Measurements from ENCODE around the gene ASMTL.

DNA sequence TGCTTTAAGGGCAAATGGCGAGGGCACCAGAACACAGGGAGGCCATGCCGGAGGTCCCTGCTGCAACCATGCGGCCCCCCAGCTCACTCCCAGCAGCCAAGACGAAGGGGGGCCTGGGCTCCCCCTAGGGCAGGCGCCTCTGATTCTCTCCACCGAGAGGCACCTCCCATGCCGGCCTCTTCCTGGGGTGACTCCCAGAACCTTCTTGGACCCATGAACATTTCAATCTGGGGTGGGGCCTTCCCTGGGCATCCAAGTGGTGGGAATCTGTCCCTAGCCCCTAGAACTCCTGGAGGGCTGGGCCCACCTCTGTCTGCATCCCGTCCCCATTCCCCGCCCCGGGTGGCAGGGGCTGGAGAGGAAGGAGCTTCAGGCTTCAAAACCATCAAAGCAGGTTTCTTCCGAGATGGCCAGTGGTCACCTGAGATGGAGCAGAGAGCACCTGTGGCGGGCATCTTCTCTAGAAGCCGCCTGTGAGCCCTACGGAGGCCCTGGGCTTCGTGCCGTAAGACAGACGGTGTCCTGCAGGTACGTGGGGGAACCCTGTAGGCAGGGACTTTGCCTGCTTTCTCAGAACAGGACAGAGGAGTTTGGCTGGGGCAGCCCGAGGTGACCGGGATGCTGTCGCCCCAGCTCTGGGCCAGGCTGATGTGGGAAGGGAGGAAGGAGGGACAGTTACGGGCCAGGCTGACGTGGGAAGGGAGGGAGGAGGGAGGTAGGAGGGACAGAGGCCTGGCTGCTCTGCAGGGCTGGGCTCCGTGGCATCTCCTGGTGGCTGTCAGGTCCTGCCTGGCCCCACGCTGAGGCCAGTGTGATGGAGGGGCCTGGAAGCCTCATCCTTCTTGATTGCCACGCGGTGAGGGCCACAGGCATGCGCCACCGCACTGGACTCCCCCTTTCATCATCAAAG, 54.0 kb downstream of the ASMTL start:
- TF ChIP-seq, protein P1, sequence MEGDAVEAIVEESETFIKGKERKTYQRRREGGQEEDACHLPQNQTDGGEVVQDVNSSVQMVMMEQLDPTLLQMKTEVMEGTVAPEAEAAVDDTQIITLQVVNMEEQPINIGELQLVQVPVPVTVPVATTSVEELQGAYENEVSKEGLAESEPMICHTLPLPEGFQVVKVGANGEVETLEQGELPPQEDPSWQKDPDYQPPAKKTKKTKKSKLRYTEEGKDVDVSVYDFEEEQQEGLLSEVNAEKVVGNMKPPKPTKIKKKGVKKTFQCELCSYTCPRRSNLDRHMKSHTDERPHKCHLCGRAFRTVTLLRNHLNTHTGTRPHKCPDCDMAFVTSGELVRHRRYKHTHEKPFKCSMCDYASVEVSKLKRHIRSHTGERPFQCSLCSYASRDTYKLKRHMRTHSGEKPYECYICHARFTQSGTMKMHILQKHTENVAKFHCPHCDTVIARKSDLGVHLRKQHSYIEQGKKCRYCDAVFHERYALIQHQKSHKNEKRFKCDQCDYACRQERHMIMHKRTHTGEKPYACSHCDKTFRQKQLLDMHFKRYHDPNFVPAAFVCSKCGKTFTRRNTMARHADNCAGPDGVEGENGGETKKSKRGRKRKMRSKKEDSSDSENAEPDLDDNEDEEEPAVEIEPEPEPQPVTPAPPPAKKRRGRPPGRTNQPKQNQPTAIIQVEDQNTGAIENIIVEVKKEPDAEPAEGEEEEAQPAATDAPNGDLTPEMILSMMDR (IDR thresholded peaks at IDR 0.05), result no peak
- TF ChIP-seq POLR2A (IDR thresholded peaks at IDR 0.05), result no peak
